NCI-H187 treated with DMSO at 0.1 percent for 48 hours (cell line): ENCODE data around the gene USP36.

Experiments used
- DNase-seq: peaks from one replicate; lab custom pipeline; 2025; lab: John Stamatoyannopoulos, UW

The USP36 gene

GRCh38 chr17:78836420-78837021, 4.1 kb downstream of the USP36 start:
- no peak for DNase-seq

- no peak for DNase-seq
These were observed 6.0 kb downstream of the USP36 start for GRCh38 chr17:78834571-78834970.

- no peak for DNase-seq
These were observed 8.1 kb downstream of the USP36 start for GRCh38 chr17:78832541-78832810.

- no peak for DNase-seq
These were observed 8.7 kb downstream of the USP36 start for GRCh38 chr17:78831688-78832540.

- DNase-seq = no peak
These were observed 11.1 kb downstream of the USP36 start for GRCh38 chr17:78829477-78829876.

GRCh38 chr17:78828470-78829185, 12.0 kb downstream of the USP36 start:
- DNase-seq = no peak

GRCh38 chr17:78826836-78827509, 13.6 kb downstream of the USP36 start:
- DNase-seq = no peak

- no peak for DNase-seq
These were observed 14.2 kb downstream of the USP36 start for GRCh38 chr17:78826421-78826820.

- DNase-seq = no peak
These were observed 14.9 kb downstream of the USP36 start for GRCh38 chr17:78825696-78826095.

- no peak for DNase-seq
These were observed 16.4 kb downstream of the USP36 start for GRCh38 chr17:78824240-78824639.

GRCh38 chr17:78823282-78824046, 17.1 kb downstream of the USP36 start:
- no peak for DNase-seq

- no peak for DNase-seq
These were observed 18.1 kb downstream of the USP36 start for GRCh38 chr17:78822552-78822951.

GRCh38 chr17:78821961-78822360, 18.7 kb downstream of the USP36 start:
- no peak for DNase-seq

- DNase-seq = no peak
These were observed 19.8 kb downstream of the USP36 start for GRCh38 chr17:78820841-78821240.

- DNase-seq = no peak
These were observed 20.5 kb downstream of the USP36 start for GRCh38 chr17:78819806-78820792.

- DNase-seq = no peak
These were observed 21.2 kb downstream of the USP36 start for GRCh38 chr17:78819402-78819801.

GRCh38 chr17:78818932-78819331, 21.7 kb downstream of the USP36 start:
- no peak for DNase-seq

- DNase-seq = no peak
These were observed 22.3 kb downstream of the USP36 start for GRCh38 chr17:78818152-78818846.

GRCh38 chr17:78817123-78817522, 23.5 kb downstream of the USP36 start:
- DNase-seq = no peak

- no peak for DNase-seq
These were observed 24.9 kb downstream of the USP36 start for GRCh38 chr17:78815696-78816095.
